Naive thymus-derived CD4-positive, alpha-beta T cell (primary cell): ENCODE results near the gene RNF145. TPM values are rescaled to one million over a fixed set of nuclear protein-coding genes. Genes with fewer than 3 reads are reported as not detected.

Experiments
- ATAC-seq: fragments of 150-1000 bp; cut with Tn5 transposase; 2 replicates; pipeline ENCODE4 v1.10.0; 2021; ENCODE audit warnings: mild to moderate bottlenecking, moderate library complexity
- CTCF ChIA-PET: fragments of 350-600 bp; sonication (Branson Sonifier 250); formaldehyde crosslinking; loops from one replicate; lab custom pipeline; 2021; ENCODE audit warnings: antibody characterized with exemption; lab: Charles Lee
- POLR2A ChIA-PET: fragments of 350-600 bp; sonication (Branson Sonifier 250); formaldehyde crosslinking; loops from one replicate; lab custom pipeline; 2021; ENCODE audit warnings: antibody characterized with exemption, inconsistent platforms; lab: Charles Lee
- DNase-seq, 9 donors: peaks; one replicate each; pipeline versions ENCODE4 v3.0.0 to v3.0.0-alpha.2; 2020 to 2022; ENCODE audit warnings: mixed read lengths in 1 of 9
- H3K27ac ChIP-seq: one replicate; pipeline ENCODE4 v1.7.0; 2013; ENCODE audit warnings: mild to moderate bottlenecking, low read depth, low read length, moderate library complexity
- H3K27me3 ChIP-seq, 2 donors: one replicate each; pipeline ENCODE4 v1.7.0; 2013; ENCODE audit warnings: low read length in 2 of 2, mild to moderate bottlenecking in 2 of 2, moderate library complexity in 2 of 2; ENCODE audit not compliant: control insufficient read depth in 2 of 2, insufficient read depth in 2 of 2
- H3K36me3 ChIP-seq, 3 experiments: 1 replicate in 2 of 3; 2 replicates in 1 of 3; pipeline ENCODE4 v1.7.0; 2013; ENCODE audit warnings: low read length in 3 of 3, mild to moderate bottlenecking in 3 of 3, moderate library complexity in 1 of 3; ENCODE audit not compliant: insufficient read depth in 3 of 3, control insufficient read depth in 2 of 3
- H3K4me1 ChIP-seq, 2 donors: one replicate each; pipeline ENCODE4 v1.7.0; 2013; ENCODE audit warnings: low read length in 2 of 2, mild to moderate bottlenecking in 2 of 2, moderate library complexity in 1 of 2; ENCODE audit not compliant: control insufficient read depth in 2 of 2, insufficient read depth in 2 of 2
- H3K4me3 ChIP-seq: 2 replicates; pipeline ENCODE4 v1.7.0; 2013; ENCODE audit warnings: mild to moderate bottlenecking, low read length
- H3K9me3 ChIP-seq, 3 experiments: 1 replicate in 2 of 3; 2 replicates in 1 of 3; pipeline ENCODE4 v1.7.0; 2013; ENCODE audit warnings: low read length in 3 of 3; ENCODE audit not compliant: control insufficient read depth in 2 of 3
- H3K27ac Mint-ChIP-seq, 9 donors: one replicate each; pipeline ENCODE4 v1.8.0; 2020 to 2022; ENCODE audit warnings: mixed read lengths in 9 of 9, mild to moderate bottlenecking in 8 of 9, moderate library complexity in 5 of 9, inconsistent platforms in 2 of 9
- H3K27me3 Mint-ChIP-seq, 5 donors: one replicate each; pipeline ENCODE4 v1.8.0; 2021 to 2022; ENCODE audit warnings: mixed read lengths in 5 of 5, mild to moderate bottlenecking in 1 of 5
- H3K36me3 Mint-ChIP-seq, 5 donors: one replicate each; pipeline ENCODE4 v1.8.0; 2020 to 2022; ENCODE audit warnings: mixed read lengths in 5 of 5, mild to moderate bottlenecking in 3 of 5, inconsistent platforms in 1 of 5
- H3K4me1 Mint-ChIP-seq, 7 donors: one replicate each; pipeline ENCODE4 v1.8.0; 2020 to 2022; ENCODE audit warnings: mixed read lengths in 7 of 7, mild to moderate bottlenecking in 3 of 7, inconsistent platforms in 1 of 7
- H3K4me3 Mint-ChIP-seq, 10 donors: one replicate each; pipeline ENCODE4 v1.8.0; 2020 to 2022; ENCODE audit warnings: mild to moderate bottlenecking in 10 of 10, mixed read lengths in 10 of 10, moderate library complexity in 6 of 10, inconsistent platforms in 2 of 10
- H3K9me3 Mint-ChIP-seq, 11 donors: one replicate each; pipeline ENCODE4 v1.8.0; 2020 to 2022; ENCODE audit warnings: mixed read lengths in 11 of 11, mild to moderate bottlenecking in 4 of 11, inconsistent platforms in 1 of 11, moderate library complexity in 1 of 11
- intact Hi-C, 2 donors: fragments of 100-400 bp; cut with micrococcal nuclease; formaldehyde crosslinking; loops; one replicate each; pipeline ENCODE4 v1.15.1; 2023
- polyA plus RNA-seq, 2 donors: library from polyadenylated mRNA; unstranded; fragments of 300-500 nt; fragmentation: Illumina TruSeq; gene quantifications; one replicate each; pipeline ENCODE4 v1.2.3, GENCODE V29; 2021
- total RNA-seq, 6 experiments: library from RNA in 5 of 6; stranded (reverse) in 5 of 6; gene quantifications; 1 replicate in 5 of 6; 2 replicates in 1 of 6; pipeline ENCODE4 v1.2.3 and lab custom pipeline; 2021 to 2026

Gene RNF145
- 100 to 1,000 TPM in 1 of 5 experiments, 10 to 100 TPM in 4; 51.8 to 142 (median 70.6) TPM for total RNA-seq
- 10 to 100 TPM; 10.8 to 12.6 TPM for polyA plus RNA-seq
- total RNA-seq (lab: John Stamatoyannopoulos, UW), result 60.2 reads per million, percentile 75 among the genes with 10 or more reads in this experiment

GRCh38 chr5:159209438-159210209 is at the start of gene RNF145:
RNF145 (minus strand) TSS chr5:159209553; CDS start chr5:159203617, 5,936 bp downstream.
- H3K4me1 ChIP-seq, result peaks cover 17 to 31% of the 10 kb centered on the region in 2 donors
- CTCF ChIA-PET, result interaction anchor here (0.8 kb wide), 1 partner anchor 33 kb away, joined by 3 read pairs; no protein-coding TSS in a partner anchor
- peak within 1 kb of the TSS; percentile 91 to 99 (median 97) for H3K27ac Mint-ChIP-seq
- peak within 1 kb of the TSS; percentile 88 for H3K27ac ChIP-seq
- H3K27me3 ChIP-seq, result no peaks in the 10 kb centered on the region
- H3K36me3 Mint-ChIP-seq, result peaks cover 0 to 20% (median 0%) of the 10 kb centered on the region in 5 donors
- peak within 1 kb of the TSS; percentile 95 to 99 (median 96) for H3K4me3 Mint-ChIP-seq
- POLR2A ChIA-PET, result interaction anchor here (2.3 to 2.7 kb wide), 2 partner anchors 11 to 53 kb away, joined by 13 to 41 read pairs; no protein-coding TSS in a partner anchor
- H3K36me3 ChIP-seq, result peaks cover 0 to 4% (median 0%) of the 10 kb centered on the region in 3 experiments
- peak within 1 kb of the TSS; percentile 90 for H3K4me3 ChIP-seq
- no peaks in the 10 kb centered on the region for H3K9me3 ChIP-seq
- intact Hi-C loops, result loop anchor here (1.0 to 10.0 kb wide), 16 partner anchors 33 to 1945 kb away; partner anchors contain the start of genes CLINT1 (in 2 of the 2), TTC1 (in 2 of the 2), CYFIP2 (in 1 of the 2) and PTTG1 (in 1 of the 2)
- peak; percentile 89 for ATAC-seq
- peak; percentile 93 to 96 (median 94) for DNase-seq
- H3K4me1 Mint-ChIP-seq, result peaks cover 44 to 64% (median 55%) of the 10 kb centered on the region in 7 donors
- peaks cover 0 to 4% (median 0%) of the 10 kb centered on the region in 11 donors for H3K9me3 Mint-ChIP-seq
- no peaks in the 10 kb centered on the region for H3K27me3 Mint-ChIP-seq

GRCh38 chr5:159258361-159258760 is 49.0 kb upstream of the RNF145 start:
- Mint-ChIP-seq H3K9me3 (peaks cover 0 to 6% (median 0%) of the 10 kb centered on the region in 11 donors), H3K27ac (peak overlapping the region in 2 of 9 donors; percentile 12 to 65), H3K27me3 (peaks cover 0 to 15% (median 0%) of the 10 kb centered on the region in 5 donors), H3K36me3 (peaks cover 0 to 6% (median 0%) of the 10 kb centered on the region in 5 donors), H3K4me3 (peak overlapping the region in 1 of 10 donors; percentile 18), H3K4me1 (peaks cover 12 to 28% (median 24%) of the 10 kb centered on the region in 7 donors)
- no peak overlapping the region for H3K27ac ChIP-seq
- no peak overlapping the region for H3K4me3 ChIP-seq
- ChIA-PET POLR2A (no interaction called here), CTCF (no interaction called here)
- H3K9me3 ChIP-seq, result no peaks in the 10 kb centered on the region
- H3K27me3 ChIP-seq, result no peaks in the 10 kb centered on the region
- ATAC-seq (no peak), DNase-seq (no peak)
- peaks cover 8 to 10% of the 10 kb centered on the region in 2 donors for H3K4me1 ChIP-seq
- intact Hi-C loops, result no loop called here
- H3K36me3 ChIP-seq, result peaks cover 0 to 5% (median 0%) of the 10 kb centered on the region in 3 experiments

- peaks cover 9 to 25% (median 21%) of the 10 kb centered on the region in 7 donors for H3K4me1 Mint-ChIP-seq
- no peak overlapping the region for H3K4me3 ChIP-seq
- ATAC-seq, result no peak
- peaks cover 0 to 4% (median 0%) of the 10 kb centered on the region in 5 donors for H3K36me3 Mint-ChIP-seq
- H3K27me3 ChIP-seq, result no peaks in the 10 kb centered on the region
- peaks cover 0 to 15% (median 0%) of the 10 kb centered on the region in 5 donors for H3K27me3 Mint-ChIP-seq
- CTCF ChIA-PET, result no interaction called here
- H3K9me3 Mint-ChIP-seq, result peaks cover 0 to 6% (median 0%) of the 10 kb centered on the region in 11 donors
- no peak overlapping the region for H3K4me3 Mint-ChIP-seq
- intact Hi-C loops, result no loop called here
- H3K36me3 ChIP-seq, result no peaks in the 10 kb centered on the region
- H3K27ac Mint-ChIP-seq, result peak overlapping the region in 1 of 9 donors; percentile 12
- peaks cover 8 to 9% of the 10 kb centered on the region in 2 donors for H3K4me1 ChIP-seq
- POLR2A ChIA-PET, result interaction anchor here (1.0 kb wide), 1 partner anchor 50 kb away, joined by 3 read pairs; no protein-coding TSS in a partner anchor
- no peaks in the 10 kb centered on the region for H3K9me3 ChIP-seq
- no peak overlapping the region for H3K27ac ChIP-seq
- DNase-seq, result no peak
Measured at GRCh38 chr5:159257629-159258283, 48.4 kb upstream of the RNF145 start.

GRCh38 chr5:159257007-159257406 is 47.7 kb upstream of the RNF145 start:
- H3K4me1 ChIP-seq, result peaks cover 3 to 5% of the 10 kb centered on the region in 2 donors
- no peak overlapping the region for H3K4me3 ChIP-seq
- H3K36me3 ChIP-seq, result no peaks in the 10 kb centered on the region
- no peaks in the 10 kb centered on the region for H3K27me3 ChIP-seq
- H3K36me3 Mint-ChIP-seq, result peaks cover 0 to 2% (median 0%) of the 10 kb centered on the region in 5 donors
- no peak overlapping the region for H3K27ac ChIP-seq
- no peak for ATAC-seq
- no peaks in the 10 kb centered on the region for H3K9me3 ChIP-seq
- peak overlapping the region in 1 of 9 donors; percentile 8 for H3K27ac Mint-ChIP-seq
- H3K4me1 Mint-ChIP-seq, result peaks cover 2 to 18% (median 15%) of the 10 kb centered on the region in 7 donors
- intact Hi-C loops, result no loop called here
- CTCF ChIA-PET, result no interaction called here
- H3K4me3 Mint-ChIP-seq, result no peak overlapping the region
- POLR2A ChIA-PET, result interaction anchor here (1.0 kb wide), 1 partner anchor 49 kb away, joined by 3 read pairs; no protein-coding TSS in a partner anchor
- peaks cover 0 to 15% (median 0%) of the 10 kb centered on the region in 5 donors for H3K27me3 Mint-ChIP-seq
- no peak for DNase-seq
- peaks cover 0 to 6% (median 0%) of the 10 kb centered on the region in 11 donors for H3K9me3 Mint-ChIP-seq

- ChIA-PET POLR2A (interaction anchor here (0.6 kb wide), 1 partner anchor 44 kb away, joined by 3 read pairs; no protein-coding TSS in a partner anchor), CTCF (no interaction called here)
- Histone ChIP-seq H3K9me3 (no peaks in the 10 kb centered on the region), H3K27ac (no peak overlapping the region), H3K27me3 (no peaks in the 10 kb centered on the region), H3K4me3 (no peak overlapping the region), H3K4me1 (no peaks in the 10 kb centered on the region), H3K36me3 (no peaks in the 10 kb centered on the region)
- ATAC-seq (no peak), DNase-seq (no peak)
- H3K4me3 Mint-ChIP-seq, result no peak overlapping the region
- H3K27me3 Mint-ChIP-seq, result peaks cover 0 to 16% (median 0%) of the 10 kb centered on the region in 5 donors
- H3K27ac Mint-ChIP-seq, result no peak overlapping the region
- intact Hi-C loops, result no loop called here
- H3K9me3 Mint-ChIP-seq, result no peaks in the 10 kb centered on the region
- H3K36me3 Mint-ChIP-seq, result no peaks in the 10 kb centered on the region
- no peaks in the 10 kb centered on the region for H3K4me1 Mint-ChIP-seq
Measured at GRCh38 chr5:159252195-159252594, 42.8 kb upstream of the RNF145 start.

GRCh38 chr5:159249158-159249557 is 39.8 kb upstream of the RNF145 start:
- H3K27me3 Mint-ChIP-seq, result peaks cover 0 to 13% (median 4%) of the 10 kb centered on the region in 5 donors
- no peak overlapping the region for H3K4me3 Mint-ChIP-seq
- DNase-seq (no peak), ATAC-seq (no peak)
- Histone ChIP-seq H3K27me3 (no peaks in the 10 kb centered on the region), H3K9me3 (no peaks in the 10 kb centered on the region), H3K4me1 (no peaks in the 10 kb centered on the region), H3K27ac (no peak overlapping the region), H3K4me3 (no peak overlapping the region), H3K36me3 (no peaks in the 10 kb centered on the region)
- H3K27ac Mint-ChIP-seq, result no peak overlapping the region
- H3K4me1 Mint-ChIP-seq, result peaks cover 0 to 2% (median 0%) of the 10 kb centered on the region in 7 donors
- no peaks in the 10 kb centered on the region for H3K9me3 Mint-ChIP-seq
- CTCF ChIA-PET, result interaction anchor here (0.6 kb wide), 1 partner anchor 660 kb away, joined by 3 read pairs; no protein-coding TSS in a partner anchor
- POLR2A ChIA-PET, result no interaction called here
- no peaks in the 10 kb centered on the region for H3K36me3 Mint-ChIP-seq
- intact Hi-C loops, result no loop called here
